Epidermal melanocyte (primary cell): Measurements from ENCODE around the gene AKT1.
"Not testable (repeated sequence)": the region's sequence is repeated elsewhere in the genome, so short reads cannot be mapped to it uniquely, and the experiment has no call there.

Source experiments
- DNase-seq: peaks from one replicate; pipeline ENCODE4 v3.0.0; 2011; ENCODE audit warnings: low spot score; ENCODE audit not compliant: insufficient read length

Gene AKT1

DNA sequence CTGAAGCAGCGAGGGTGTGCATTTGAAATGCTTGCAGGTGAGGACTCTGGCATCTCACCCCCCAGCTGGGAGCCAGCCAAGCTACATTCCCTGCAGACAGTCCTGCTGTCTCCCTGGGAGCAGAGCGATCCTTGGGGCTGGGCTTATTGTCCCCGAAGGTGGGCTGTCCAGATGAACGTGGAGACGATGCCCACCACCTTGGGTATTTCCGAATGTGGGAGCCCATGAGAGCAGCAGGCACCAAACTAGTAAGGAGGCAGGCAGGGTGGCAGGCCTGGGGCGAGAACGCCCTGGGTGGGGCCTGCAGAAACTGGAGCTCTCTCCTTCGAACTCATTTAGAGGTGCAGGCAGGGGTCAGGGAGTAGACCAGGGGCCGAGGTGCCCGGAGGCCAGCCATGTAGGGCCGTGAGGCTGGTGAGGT is 23.8 kb upstream of the AKT1 start:
- no peak for DNase-seq

DNA sequence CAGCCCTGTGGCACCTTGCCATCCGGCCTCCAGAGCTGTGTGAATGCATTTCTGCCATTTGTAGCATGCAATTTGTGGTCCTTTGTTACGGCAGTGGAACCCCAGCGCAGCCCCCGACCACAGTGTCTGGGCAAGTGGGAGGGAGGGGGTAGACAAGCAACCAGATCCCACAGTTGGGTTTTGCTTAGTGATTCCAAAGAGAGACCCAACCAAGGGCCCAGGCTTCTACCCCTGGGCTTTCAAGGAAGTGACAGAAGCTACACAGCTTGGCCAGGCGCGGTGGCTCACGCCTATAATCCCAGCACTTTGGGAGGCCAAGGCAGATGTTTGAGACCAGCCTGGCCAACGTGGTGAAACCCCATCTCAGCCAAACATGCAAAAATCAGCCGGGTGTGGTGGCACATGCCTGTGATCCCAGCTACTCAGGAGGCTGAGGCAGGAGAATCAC is 23.2 kb upstream of the AKT1 start:
- no peak for DNase-seq

DNA sequence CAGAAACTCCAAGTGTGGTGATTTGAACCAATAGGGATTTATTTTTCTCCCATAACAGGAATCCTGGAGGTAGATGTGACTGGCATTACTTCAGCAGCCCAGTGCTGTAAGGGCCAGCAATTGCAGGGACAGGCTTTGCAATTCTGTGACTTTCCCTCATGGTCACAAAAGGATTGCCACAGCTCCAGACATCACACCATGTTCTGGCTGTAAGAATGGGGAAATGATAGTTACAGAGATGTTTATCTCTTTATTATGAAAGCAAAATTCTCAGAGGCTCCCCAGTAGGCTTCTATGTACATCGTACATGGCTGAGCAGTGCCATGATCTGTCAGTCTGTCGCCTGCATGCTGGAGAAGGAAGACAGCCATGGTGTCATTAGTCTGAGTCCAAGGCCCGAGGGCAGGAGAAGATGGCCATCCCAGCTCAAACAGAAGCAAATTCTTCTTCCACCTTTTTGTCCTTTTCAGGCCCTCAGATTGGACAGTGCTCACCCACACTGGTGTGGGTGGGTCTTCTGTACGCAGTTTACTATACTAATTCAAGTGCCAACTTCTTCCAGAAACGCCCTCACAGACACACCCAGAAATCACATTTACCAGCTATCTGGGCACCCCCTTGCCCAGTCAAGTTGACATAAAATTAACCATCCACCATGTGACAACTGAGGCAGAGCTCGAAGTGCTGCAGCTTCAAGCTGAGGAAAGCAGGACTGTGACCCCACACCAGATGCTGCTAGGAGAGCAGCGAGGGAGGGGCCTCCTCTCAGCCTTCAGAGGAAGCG is 22.6 kb upstream of the AKT1 start:
- DNase-seq, result no peak

DNA sequence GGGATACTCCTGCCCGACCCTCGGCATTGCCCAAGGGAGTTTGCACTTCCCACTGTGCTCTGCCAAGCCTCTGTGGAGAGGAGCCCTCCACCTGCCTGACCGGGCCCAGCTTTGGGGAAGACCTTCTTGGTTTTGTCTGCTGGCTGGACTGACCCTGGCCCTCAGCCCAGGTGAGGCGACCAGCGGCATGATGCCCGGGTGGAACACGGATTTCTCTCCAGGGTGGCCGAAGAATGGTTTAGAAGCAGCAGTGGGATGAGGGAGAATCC is 21.0 kb upstream of the AKT1 start:
- DNase-seq, result no peak

DNA sequence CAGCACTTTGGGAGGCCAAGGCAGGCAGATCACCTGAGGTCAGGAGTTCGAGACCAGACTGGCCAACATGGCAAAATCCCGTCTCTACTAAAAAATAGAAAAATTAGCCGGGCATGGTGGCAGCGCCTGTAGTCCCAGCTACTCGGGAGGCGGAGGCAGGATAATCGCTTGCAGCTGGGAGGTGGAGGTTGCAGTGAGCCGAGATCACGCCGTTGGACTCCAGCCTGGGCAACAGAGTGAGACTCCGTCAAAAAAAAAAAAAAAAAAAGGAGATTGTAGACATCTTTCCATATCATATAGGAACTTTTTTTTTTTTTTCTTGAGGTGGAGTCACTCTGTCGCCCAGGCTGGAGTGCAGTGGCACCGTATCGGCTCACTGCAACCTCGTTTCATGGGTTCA is 19.2 kb upstream of the AKT1 start:
- not testable (repeated sequence) for DNase-seq

DNA sequence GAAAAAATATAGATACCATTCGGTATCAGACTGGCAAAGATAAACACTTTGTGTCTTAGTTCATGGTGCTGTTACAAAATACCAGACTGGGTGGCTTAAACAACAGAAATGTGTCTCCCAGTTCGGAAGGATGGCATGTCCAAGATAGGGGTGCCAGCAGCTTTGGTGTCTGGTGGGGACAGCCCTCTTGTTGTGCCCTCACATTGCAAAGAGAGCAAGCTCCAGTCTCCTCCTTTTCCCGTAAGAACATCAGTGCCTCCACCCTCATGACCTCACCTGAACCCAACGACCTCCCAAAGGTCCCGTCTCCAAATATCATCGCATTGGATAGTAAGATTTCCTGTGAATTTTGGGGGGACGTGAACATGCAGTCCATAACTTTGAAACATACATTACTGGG is 17.7 kb upstream of the AKT1 start:
- no peak for DNase-seq

DNA sequence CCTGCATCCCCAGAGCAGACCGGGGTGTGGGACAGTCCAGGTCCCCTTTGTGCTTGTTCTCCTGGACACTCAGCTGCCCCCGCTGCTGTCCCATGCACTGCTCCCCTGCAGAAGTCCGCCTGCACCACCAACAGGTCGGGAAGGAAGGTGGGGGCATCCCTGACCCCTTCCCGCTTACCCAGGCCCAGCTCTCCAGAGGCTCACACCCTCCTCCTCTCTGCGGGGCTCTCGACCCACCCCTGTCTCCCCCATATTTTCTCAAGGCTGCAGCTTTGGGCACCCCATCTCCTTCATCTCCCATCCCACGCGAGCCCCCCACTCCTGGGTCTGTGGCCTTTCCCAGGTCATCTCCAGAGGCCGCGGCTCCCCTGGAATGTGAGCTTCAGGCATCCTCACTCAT is 14.8 kb upstream of the AKT1 start:
- no peak for DNase-seq

DNA sequence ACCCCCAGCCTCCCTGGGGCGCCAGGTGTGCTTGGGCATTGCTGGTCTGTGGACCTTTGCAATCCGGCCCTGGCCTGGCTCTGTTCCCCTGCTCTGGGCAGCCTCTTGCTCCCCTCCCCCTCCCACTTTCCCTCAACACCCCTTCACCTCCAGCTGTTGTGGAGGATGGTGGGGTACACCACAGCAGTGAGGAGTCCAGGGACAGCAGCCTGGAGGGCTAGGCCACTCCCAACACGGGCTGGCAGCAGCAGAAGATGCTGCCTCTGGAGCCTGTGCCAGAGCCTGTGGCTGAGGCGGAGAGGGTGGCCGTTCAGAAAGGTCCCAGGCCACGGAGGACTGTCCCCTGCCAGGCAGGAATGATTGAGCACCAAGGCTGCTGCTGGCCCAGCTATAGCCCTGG is 12.9 kb upstream of the AKT1 start:
- no peak for DNase-seq

DNA sequence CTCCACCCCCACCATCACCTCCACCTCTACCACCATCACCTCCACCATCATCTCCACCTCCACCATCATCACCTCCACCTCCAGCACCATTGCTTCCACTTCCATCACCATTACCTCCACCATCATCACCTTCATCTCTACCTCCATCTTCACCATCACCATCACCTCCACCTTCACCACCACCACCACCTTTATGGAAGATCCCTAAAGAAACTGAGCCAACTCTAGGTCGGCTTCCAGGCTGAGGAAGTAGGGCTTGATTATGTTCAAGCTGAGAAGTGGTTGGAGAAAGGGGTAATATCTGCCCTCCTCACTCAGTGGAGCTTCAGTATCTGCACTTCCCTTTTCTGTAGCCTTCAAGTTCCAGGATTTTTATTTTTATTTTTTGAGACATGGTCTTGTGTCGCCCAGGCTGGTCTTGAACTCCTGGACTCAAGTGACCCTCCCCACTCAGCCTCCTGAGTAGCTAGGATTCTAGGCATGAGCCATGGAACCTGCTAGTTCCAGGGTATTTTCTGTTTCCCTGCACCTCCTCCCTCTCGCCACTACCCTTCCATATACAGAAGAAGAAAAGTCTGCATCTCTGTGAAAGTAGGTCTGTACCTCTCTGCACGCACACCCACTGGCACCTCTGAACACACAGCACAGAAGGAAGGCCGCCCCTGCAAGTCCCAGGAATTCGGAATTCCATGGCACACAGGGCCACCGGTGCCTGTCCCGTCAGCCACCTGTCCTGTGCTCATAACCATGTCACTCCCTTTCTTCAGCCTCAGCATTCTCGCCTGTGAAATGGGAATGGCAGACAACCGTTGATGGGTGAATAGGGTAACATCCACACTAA is 11.3 kb upstream of the AKT1 start:
- no peak for DNase-seq

DNA sequence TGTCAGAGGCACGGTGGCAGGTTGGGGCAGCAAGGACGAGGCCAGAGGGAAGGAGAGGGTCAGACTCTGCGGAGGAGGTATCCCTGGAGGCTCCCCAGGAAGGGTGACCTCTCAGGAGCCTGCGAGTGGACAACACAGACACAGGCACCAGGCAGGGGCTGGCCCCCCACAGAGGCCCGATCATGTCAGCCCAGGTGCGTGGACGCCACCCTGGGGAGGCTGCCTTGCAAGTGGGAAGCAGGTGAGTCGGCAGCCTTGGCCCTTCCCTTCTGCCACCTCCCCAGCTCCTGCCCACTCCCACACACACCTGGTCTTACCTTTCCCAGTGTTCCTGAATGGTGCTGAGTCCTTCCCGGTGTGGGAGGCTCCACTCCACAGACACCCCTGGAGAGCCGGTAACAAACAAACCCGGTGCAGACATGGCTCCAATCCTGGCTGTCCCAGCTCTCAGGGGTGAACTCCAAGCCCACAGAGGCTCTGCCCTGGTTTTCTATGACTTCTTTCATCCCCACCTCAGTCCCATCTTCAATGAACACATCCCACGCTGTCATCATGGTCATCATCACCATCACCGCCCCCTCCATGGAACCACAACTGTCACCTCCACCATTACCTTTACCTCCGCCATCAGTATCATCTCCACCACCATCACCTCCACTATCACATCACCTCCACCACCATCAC is 10.5 kb upstream of the AKT1 start:
- no peak for DNase-seq

DNA sequence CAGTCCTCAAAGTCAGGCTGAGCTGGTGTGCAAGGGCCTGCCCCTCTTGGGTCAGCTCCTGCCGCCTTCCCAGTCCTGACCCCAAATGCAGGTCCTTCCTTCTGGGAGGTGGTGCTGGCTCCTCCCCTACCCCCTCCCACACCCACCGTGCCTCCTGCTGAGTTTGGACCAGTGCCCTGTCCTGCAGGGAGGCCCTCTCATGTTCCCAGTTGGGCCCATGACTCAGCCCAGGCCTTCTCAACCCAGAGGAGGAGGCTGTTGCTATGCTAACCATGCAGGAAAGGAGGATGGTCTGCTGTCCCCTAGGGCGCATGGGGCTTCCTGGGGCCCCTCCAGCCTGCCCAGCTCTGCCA is 9.8 kb upstream of the AKT1 start:
- peak; percentile 60 for DNase-seq

DNA sequence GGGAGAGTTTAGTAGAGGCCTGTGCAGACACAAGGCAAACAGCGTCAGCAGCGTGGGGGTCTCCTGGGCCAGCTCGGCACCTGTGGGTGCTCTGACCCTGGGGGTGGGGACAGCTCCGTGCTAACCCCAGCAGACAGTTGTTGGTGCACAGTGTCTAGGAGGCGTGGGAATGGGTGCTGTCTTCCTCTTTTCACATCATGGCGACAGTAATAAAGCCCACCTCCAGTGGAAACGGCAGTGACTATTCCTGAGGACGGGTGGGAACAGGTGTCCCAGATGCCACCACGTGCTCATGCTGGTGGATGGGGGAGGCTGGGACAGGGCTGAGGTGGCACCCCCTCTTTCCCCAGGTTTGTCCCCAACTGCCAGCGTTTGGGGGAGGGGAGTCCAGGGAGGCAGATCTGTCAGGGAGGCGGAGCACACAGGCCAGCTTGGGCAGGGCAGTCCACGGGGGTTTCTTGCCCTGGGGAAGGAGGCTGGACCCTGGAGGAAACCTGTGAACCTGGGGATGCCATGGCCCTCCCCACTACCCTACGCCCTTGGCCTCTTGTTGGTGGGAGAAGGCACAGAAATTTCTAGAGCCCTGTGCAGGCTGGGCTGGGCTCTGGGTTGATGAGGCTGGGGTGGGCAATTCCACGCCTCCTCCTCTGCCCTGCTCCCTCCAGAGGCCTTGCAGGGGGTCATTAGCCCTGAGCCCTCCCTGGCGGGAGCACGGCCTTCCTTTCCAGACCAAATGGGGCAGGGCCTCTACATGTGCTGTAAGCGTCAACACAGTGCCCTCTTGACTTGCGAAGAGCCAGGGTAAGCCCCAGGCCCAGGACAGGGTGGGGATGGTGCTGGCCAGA is 9.2 kb upstream of the AKT1 start:
- DNase-seq, result no peak

DNA sequence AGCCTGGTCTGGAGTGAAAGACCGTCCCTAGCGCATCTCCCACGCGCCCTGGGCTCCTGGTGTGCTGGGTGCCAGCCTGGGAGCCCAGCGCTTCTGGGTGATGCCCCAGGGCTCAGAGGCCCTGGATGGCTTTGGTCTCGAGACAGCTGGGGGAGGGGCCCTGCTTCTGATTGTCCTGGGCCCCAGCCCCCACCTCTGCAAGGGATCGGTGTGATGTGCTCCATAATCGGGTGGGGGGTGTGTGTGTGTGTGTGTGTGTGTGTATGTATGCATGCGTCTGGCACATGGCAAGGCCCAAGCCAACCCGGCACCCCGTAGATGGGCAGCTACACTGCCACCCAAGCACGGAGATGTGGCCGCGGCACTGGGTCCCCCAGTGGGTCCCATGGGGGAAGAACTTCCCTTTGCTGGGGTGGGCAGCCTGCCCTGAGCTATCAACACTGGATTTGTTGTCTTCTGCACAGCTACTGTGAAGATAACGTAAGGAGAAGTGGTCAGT is 8.4 kb upstream of the AKT1 start:
- no peak for DNase-seq

DNA sequence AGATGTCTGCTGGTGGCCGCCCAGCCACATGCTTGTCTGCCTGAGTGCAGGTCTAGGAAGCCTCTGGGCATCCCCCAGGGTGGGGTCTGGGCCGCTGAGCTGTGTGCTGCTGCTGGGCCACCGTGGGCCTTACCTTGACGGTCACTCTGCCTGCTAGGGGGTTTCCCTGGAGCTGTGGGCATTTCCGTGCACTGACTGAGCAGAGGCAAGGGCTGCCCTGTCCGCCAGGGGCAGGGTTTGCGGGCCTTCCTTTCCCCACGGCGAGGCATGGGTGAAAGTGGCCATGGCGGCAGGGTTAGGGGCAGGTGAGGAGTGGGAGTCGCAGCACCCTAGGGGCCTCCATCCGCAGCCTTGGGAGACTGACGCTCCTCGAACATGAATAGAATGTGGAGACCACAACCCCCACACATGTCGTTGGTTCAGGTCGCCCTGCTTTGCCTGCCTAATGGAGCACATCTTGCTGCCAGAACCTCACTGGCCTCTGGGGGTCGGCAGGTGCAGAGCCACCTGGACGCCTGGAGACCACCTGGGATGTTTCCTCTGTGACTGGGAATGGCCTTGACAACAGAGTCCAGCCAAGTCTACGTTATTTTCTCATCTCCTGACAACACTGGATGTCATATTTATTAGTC is 7.8 kb upstream of the AKT1 start:
- DNase-seq, result no peak

DNA sequence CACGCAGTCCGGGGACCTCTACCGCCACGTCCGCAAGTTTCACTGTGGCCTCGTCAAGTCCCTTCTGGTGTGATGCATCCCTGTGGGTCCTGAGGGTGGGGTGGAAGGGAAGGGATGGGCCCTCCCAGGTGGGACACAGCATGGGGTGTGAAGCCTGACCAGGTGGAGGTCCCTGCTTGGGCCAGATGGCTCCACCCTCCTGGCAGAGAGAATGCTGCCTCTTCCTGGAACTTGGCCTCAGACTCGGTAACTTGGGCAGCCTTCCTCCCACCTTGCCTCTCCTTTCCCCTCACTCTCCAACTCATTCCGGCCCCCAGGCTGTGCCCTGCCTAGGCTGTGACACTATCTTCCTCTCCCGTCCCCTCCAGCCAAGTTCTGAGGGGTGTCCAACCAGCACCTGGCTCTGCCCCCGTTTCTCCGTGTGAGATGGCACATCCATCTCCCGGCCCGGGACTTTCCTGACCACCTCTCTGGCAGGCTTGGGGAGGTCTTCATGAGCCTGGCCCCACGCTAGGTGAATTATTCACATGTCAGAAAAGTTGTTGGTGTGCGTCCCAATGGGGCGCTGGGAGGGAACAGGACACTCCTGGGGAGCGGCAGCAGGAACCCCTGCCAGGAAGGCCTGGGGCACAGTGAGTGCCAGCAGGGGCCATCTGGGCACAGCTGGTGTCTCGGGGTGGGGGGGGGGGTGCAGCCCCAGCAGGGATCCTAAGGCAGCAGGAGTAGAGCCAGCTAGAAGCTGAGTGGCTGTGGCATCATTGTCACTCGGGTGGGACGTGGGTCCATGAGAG is 7.0 kb upstream of the AKT1 start:
- no peak for DNase-seq

DNA sequence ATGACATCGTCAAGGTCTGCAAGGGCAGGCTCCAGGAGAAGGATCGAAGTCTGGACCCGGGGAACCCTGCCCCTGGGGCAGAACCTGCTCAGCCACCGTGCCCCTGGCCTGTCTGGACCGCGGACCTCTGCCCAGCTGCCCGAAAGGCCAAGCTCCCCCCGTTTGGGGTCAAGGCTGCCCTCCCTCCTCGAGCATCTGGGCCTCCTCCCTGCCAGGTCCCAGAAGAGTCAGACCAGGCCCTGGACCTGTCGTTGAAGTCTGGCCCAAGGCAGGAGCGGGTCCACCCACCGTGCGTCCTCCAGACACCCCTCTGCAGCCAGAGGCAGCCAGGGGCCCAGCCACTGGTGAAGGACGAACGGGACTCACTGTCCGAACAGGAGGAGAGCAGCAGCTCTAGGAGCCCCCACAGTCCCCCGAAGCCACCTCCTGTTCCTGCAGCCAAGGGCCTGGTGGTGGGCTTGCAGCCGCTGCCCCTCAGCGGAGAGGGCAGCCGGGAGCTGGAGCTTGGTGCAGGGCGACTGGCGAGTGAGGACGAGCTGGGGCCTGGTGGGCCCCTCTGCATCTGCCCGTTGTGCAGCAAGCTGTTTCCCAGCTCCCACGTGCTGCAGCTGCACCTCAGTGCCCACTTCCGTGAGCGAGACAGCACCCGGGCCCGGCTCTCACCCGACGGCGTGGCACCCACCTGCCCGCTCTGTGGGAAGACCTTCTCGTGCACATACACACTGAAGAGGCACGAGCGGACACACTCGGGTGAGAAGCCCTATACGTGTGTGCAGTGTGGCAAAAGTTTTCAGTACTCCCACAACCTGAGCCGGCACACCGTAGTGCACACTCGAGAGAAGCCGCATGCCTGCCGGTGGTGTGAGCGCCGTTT is 6.2 kb upstream of the AKT1 start:
- DNase-seq, result no peak

DNA sequence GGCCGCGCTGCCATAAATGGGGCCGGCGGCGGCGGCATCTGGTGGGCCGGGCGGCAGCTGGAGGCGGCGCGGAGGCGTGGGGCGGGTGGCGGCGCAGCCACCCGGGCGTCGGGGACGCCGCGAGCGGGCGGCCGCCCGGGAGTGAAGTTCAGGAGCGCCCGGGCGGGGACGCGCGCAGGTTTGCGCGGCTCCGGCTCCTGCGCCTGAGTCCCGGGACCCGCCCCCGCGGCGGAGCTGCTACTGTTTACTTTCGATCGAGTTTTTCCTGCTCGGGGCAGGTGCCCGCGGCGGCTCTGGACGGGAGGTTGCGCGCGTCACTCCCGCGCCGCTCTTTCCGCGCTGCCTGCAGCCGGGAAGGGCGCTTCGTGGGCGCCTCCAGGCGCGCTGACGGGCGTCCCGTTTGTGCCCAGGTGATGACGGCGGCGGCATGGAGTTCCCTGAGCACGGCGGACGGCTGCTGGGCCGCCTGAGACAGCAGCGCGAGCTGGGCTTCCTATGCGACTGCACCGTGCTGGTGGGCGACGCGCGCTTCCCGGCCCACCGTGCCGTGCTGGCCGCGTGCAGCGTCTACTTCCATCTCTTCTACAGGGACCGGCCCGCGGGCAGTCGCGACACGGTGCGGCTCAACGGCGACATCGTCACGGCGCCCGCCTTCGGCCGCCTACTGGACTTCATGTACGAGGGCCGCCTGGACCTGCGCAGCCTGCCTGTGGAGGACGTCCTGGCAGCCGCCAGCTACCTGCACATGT is 5.4 kb upstream of the AKT1 start, which contains the start of gene ZBTB42:
Gene ZBTB42, plus strand, starts transcription at position 331 of the 749 bp plus-strand sequence. Its CDS starts 97 bp downstream, at position 428.
- DNase-seq, result peak; percentile 51
